Activated naive CD4-positive, alpha-beta T cell treated with anti-CD3 and anti-CD28 coated beads, Interleukin-2, amount 10 ng/mL, durations not matched to agents 7 days and 5 days (primary cell): ENCODE data around the gene SHISA9.

ENCODE experiments used
- CTCF ChIA-PET: fragments of 350-600 bp; sonication (Branson Sonifier 250); formaldehyde crosslinking; loops from one replicate; lab custom pipeline; 2021; ENCODE audit warnings: antibody characterized with exemption; lab: Charles Lee
- DNase-seq: peaks from one replicate; pipeline ENCODE4 v3.0.0-alpha.2; 2020
- H3K27ac Mint-ChIP-seq: one replicate; pipeline ENCODE4 v1.8.0; 2021; ENCODE audit warnings: mild to moderate bottlenecking, moderate library complexity, mixed read lengths
- H3K27me3 Mint-ChIP-seq: one replicate; pipeline ENCODE4 v1.8.0; 2021; ENCODE audit warnings: mild to moderate bottlenecking, mixed read lengths
- H3K36me3 Mint-ChIP-seq: one replicate; pipeline ENCODE4 v1.8.0; 2021; ENCODE audit warnings: mixed read lengths
- H3K4me1 Mint-ChIP-seq: one replicate; pipeline ENCODE4 v1.8.0; 2021; ENCODE audit warnings: mixed read lengths
- H3K4me3 Mint-ChIP-seq: one replicate; pipeline ENCODE4 v1.8.0; 2021; ENCODE audit warnings: mild to moderate bottlenecking, moderate library complexity, mixed read lengths
- H3K9me3 Mint-ChIP-seq: one replicate; pipeline ENCODE4 v1.8.0; 2021; ENCODE audit warnings: mixed read lengths

The SHISA9 gene

DNA sequence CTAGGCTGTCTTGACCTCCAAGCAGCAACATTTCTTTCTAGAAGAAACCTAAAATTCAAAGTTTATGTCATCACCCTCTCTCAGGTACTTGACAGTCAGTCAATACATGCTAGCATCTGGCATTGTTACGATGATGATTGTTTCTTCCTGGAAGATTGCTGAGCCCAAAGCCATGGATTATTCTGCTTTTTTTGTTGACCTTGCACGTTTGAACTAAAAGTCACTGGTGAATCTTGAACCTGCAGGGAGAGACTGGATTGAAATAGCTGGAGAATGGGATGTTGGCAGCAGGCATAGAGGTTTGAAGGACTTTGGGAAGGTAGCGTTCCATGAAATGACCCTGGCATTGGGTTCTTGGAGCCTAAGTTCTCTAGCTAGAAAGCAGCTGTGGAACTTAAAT, 42.9 kb downstream of the SHISA9 start:
- Mint-ChIP-seq H3K9me3 (peaks cover 3% of the 10 kb centered on the region), H3K27ac (no peak overlapping the region), H3K4me3 (no peak overlapping the region), H3K27me3 (no peaks in the 10 kb centered on the region), H3K4me1 (no peaks in the 10 kb centered on the region), H3K36me3 (no peaks in the 10 kb centered on the region)
- CTCF ChIA-PET, result no interaction called here
- no peak for DNase-seq

DNA sequence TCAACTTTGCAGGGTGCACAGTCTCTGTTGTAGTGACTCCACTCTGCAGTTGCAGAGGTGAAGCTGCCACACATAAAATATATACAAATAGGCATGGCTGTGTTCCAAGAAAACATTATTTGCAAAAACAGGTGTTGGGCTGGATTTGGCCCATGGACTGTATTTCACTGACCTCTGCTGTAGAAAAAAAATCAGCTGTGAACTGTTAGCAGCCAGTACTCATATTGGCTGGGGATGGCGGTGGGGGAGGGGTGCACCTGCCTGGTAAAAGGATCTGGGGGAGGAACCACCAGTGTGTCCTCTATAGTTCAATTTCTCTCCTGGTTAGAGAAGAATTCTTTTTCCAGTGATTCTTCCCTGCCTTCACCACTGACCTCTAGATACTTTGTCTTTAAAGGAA, 50.0 kb downstream of the SHISA9 start:
- Mint-ChIP-seq H3K4me3 (no peak overlapping the region), H3K27me3 (no peaks in the 10 kb centered on the region), H3K9me3 (no peaks in the 10 kb centered on the region), H3K4me1 (no peaks in the 10 kb centered on the region), H3K36me3 (no peaks in the 10 kb centered on the region), H3K27ac (no peak overlapping the region)
- CTCF ChIA-PET, result no interaction called here
- no peak for DNase-seq

DNA sequence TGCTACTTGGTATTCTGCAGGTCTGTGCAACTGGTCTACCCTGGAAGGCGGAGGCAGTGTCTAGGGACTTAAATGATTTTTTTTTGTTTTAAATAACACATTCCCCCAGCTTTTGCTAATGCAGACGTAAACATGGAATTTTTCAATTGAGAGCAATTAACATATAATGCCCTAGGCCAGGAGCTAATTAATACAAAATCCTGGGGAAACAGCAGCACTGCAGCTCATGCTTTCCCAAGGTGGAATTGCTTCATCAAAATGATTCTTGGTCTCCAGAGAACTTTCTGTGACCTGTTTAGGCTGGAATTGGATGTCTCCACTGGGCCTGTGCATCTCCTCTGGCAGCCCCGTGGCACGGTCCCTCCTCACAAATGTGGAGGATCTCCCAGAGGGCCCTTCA, 50.6 kb downstream of the SHISA9 start:
- no peaks in the 10 kb centered on the region for H3K4me1 Mint-ChIP-seq
- CTCF ChIA-PET, result no interaction called here
- no peaks in the 10 kb centered on the region for H3K27me3 Mint-ChIP-seq
- H3K9me3 Mint-ChIP-seq, result no peaks in the 10 kb centered on the region
- DNase-seq, result no peak
- H3K27ac Mint-ChIP-seq, result no peak overlapping the region
- H3K36me3 Mint-ChIP-seq, result no peaks in the 10 kb centered on the region
- H3K4me3 Mint-ChIP-seq, result no peak overlapping the region

DNA sequence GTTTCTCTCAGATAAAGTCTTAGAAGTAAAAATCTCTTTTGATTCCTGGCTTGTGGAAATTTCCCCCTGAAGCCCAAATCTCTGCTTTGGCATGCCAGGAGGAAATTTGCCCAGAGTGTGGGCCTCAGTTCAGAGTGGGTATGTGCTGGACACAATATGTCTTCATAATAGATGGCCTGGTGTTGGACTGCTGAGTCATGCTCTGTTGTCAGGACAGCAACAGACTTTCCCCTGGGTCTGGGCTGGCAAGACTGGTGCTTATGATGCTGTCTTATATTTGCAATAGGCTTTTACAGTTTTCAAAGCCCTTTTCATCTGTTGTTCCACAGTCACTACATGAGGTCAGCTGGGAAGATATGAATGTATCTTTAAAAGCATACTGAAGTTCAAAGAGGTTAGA, 57.0 kb downstream of the SHISA9 start:
- Mint-ChIP-seq H3K4me3 (no peak overlapping the region), H3K9me3 (peaks cover 3% of the 10 kb centered on the region), H3K27me3 (no peaks in the 10 kb centered on the region), H3K4me1 (no peaks in the 10 kb centered on the region), H3K27ac (no peak overlapping the region), H3K36me3 (no peaks in the 10 kb centered on the region)
- no peak for DNase-seq
- CTCF ChIA-PET, result no interaction called here

DNA sequence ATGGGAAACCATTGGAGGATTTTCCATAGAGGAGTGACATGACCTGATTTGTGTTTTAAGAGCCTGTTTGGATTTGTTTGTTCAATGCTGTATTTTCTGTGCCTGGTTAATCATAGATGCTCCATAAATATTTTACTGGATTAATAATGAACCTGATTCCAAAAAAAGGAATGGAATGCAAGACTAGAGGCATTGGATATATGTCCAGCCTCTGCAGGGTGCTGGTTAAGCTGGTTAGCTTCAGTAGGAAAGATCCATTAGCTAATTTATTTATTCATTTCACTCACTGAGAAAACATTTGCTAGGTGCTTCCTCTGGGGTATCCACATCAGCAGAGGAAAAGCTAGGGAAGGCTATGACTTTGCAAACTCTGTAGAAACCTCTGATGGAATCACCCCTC, 57.7 kb downstream of the SHISA9 start:
- no peak for DNase-seq
- no peaks in the 10 kb centered on the region for H3K27me3 Mint-ChIP-seq
- CTCF ChIA-PET, result no interaction called here
- no peaks in the 10 kb centered on the region for H3K4me1 Mint-ChIP-seq
- peaks cover 3% of the 10 kb centered on the region for H3K9me3 Mint-ChIP-seq
- no peaks in the 10 kb centered on the region for H3K36me3 Mint-ChIP-seq
- no peak overlapping the region for H3K27ac Mint-ChIP-seq
- H3K4me3 Mint-ChIP-seq, result no peak overlapping the region

DNA sequence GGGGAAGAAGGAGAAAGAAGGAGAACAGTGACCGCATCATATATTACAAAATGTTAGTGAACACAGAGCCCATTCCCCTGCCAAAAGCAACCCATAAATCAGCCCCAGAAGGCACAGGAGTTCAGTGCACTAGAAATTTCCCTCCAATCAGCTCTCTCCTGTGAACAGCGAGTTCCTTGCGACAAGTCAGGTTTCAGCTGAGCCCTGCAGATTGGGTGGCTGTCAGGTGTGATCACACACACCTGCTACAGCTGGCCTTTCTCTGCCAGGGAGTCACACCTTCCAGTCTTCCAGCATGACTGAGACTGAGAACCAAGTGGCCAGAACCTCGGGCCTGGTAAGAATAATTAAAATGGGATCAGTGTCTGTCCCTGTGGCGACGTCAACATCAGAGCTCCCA, 60.2 kb downstream of the SHISA9 start:
- DNase-seq, result no peak
- no peaks in the 10 kb centered on the region for H3K27me3 Mint-ChIP-seq
- peaks cover 3% of the 10 kb centered on the region for H3K9me3 Mint-ChIP-seq
- no peak overlapping the region for H3K4me3 Mint-ChIP-seq
- H3K27ac Mint-ChIP-seq, result no peak overlapping the region
- CTCF ChIA-PET, result no interaction called here
- no peaks in the 10 kb centered on the region for H3K4me1 Mint-ChIP-seq
- H3K36me3 Mint-ChIP-seq, result no peaks in the 10 kb centered on the region

DNA sequence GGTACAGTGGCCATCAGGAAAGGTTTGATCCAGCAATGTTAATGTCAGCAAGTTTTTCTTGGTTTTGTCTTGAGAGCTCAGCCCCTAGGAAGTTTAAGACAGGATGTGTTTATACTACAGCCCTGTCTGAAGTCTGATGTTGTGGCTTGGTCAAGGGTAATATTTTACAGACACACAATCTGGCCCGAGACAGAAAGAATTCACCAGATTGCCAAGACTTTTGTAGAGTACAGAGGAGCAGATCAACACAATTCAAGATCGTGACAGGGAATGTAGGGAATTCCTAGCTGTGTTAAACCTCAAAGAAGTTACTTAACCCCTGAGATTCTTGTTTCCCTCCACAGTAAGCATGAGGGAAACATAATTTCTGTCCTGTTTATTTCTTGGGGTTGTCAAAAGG, 63.1 kb downstream of the SHISA9 start:
- H3K27ac Mint-ChIP-seq, result no peak overlapping the region
- H3K36me3 Mint-ChIP-seq, result no peaks in the 10 kb centered on the region
- CTCF ChIA-PET, result no interaction called here
- no peak overlapping the region for H3K4me3 Mint-ChIP-seq
- H3K4me1 Mint-ChIP-seq, result no peaks in the 10 kb centered on the region
- H3K27me3 Mint-ChIP-seq, result no peaks in the 10 kb centered on the region
- DNase-seq, result no peak
- H3K9me3 Mint-ChIP-seq, result no peaks in the 10 kb centered on the region

DNA sequence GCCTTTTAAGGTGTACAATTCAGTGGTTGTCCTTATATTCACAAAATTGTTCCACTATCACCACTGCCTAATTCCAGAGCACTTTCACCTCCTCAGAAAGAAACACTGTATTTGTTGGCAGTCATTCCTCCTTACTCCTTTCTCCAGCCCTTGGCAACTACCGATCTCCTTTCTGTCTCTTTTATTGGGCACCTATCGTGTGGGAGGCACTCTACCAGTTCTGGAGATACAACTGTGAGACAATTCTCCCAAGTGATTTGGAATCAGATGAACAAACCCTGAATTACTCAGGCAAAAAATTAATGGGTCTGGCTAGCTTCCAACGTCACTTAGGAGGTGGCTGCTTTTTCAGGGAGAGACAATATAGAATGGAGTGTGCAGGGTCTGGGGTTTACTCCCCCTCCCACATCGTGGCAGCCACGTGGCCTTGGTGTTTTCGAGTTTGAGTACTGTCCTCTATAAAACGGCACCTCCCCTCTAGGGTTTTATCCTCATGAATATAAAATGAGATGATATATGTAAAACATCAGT, 63.9 kb downstream of the SHISA9 start:
- Mint-ChIP-seq H3K9me3 (no peaks in the 10 kb centered on the region), H3K36me3 (no peaks in the 10 kb centered on the region), H3K4me3 (no peak overlapping the region), H3K27ac (no peak overlapping the region), H3K27me3 (no peaks in the 10 kb centered on the region), H3K4me1 (no peaks in the 10 kb centered on the region)
- DNase-seq, result no peak
- CTCF ChIA-PET, result no interaction called here

DNA sequence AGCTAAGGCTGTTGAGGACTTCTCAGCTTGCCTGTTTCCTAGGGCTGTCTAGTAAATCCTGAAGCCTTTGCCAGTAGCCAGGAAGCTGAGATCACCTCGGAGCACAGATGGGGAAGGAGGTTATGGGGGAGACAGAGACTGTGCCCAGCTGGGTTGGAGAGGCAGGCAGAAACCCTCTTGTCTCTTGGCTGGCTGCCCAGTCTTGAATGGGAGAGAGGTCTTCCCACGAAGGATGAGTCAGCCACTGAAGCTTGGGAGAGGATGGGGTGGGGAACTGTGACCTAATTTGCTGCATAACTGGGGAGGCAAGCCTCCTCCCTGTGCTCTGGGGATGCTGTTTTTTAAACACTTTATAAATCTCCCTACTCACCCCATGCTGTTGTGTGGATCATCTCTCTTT, 69.8 kb downstream of the SHISA9 start:
- DNase-seq, result no peak
- no peak overlapping the region for H3K4me3 Mint-ChIP-seq
- CTCF ChIA-PET, result no interaction called here

DNA sequence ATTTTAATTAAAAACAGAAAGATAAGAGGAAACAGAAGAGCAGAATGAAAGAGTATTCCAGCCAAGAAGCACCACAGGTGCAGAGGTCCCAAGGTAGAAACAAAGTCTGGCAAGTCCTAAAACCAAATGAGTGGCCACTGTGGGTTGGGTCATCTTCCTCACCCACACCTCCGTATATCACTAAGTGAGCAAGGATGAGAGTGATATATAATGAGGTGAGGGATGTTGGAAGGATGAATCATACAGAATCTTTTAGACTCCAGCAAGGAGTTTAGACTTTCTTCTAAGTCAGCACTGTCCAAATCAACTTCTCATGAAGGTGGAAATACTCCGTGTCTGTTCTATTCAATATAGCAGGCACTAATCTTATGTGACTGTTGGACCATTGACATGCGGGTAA, 70.8 kb downstream of the SHISA9 start:
- Mint-ChIP-seq H3K27me3 (no peaks in the 10 kb centered on the region), H3K36me3 (no peaks in the 10 kb centered on the region), H3K9me3 (peaks cover 3% of the 10 kb centered on the region), H3K4me1 (no peaks in the 10 kb centered on the region), H3K4me3 (no peak overlapping the region), H3K27ac (no peak overlapping the region)
- no peak for DNase-seq
- CTCF ChIA-PET, result no interaction called here

More for the DNA sequence above, 69.8 kb downstream of the SHISA9 start:
- Mint-ChIP-seq H3K9me3 (no peaks in the 10 kb centered on the region), H3K4me1 (no peaks in the 10 kb centered on the region), H3K27me3 (no peaks in the 10 kb centered on the region), H3K36me3 (no peaks in the 10 kb centered on the region), H3K27ac (no peak overlapping the region)

DNA sequence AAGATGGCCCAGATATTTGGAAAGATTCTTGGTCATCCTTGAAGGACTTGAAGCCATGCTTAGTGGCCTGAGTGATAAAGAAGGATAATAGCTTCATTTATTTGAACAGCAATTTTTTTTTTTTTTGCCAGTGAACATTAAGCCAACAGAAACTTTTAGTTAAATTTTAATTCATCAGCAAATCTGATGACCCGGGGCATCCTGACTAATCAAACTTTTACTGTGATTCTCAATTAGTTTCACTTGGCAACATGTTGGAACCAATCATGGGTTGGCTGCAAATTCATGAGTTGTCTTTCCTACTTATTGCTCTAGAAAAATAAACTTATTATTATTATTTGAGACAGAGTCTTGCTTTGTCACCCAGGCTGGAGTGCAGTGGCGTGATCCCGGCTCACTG, 74.4 kb downstream of the SHISA9 start:
- no peak overlapping the region for H3K4me3 Mint-ChIP-seq
- CTCF ChIA-PET, result no interaction called here
- H3K27me3 Mint-ChIP-seq, result no peaks in the 10 kb centered on the region
- no peak overlapping the region for H3K27ac Mint-ChIP-seq
- no peaks in the 10 kb centered on the region for H3K4me1 Mint-ChIP-seq
- H3K9me3 Mint-ChIP-seq, result peaks cover 3% of the 10 kb centered on the region
- no peak for DNase-seq
- no peaks in the 10 kb centered on the region for H3K36me3 Mint-ChIP-seq

DNA sequence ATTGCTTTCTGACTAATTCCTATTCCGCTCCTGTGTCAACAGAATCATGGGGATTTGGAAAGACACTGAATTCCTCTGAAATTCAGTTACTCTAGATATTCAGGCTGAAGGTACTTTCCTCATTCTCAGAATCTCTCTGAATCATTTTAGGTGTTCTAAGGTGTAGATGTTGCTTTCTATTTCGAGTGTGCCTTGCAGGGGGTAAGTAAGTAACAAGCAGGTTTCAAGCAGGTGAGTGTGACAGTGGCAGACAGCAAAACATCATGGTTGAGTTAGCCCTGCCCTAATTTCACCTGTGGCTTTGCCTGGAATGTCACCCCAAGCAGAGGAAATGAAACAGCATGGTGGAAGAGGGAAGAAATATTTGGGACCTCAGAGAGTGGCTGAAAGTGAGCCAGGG, 75.1 kb downstream of the SHISA9 start:
- CTCF ChIA-PET, result no interaction called here

DNA sequence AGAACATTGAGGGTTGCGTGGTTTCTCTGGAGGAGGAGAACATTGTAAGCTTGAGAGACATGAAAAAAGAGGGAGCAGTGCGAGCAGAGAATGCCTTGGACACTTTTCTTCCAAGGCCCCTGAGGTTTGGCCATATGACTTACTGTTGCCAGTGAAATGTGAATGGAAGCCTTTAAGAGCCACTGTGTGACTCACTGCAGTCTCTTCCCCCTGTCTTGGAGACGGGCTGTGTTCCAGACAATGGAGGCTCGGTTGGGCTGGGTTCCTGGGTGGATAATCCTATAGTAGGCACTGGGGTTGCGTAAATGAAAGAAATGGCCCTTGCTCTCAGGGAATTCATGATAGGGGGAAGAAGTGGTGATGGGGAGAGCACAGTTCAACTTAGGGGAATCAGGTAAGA, 75.5 kb downstream of the SHISA9 start:
- H3K4me1 Mint-ChIP-seq, result no peaks in the 10 kb centered on the region
- DNase-seq, result no peak
- no peaks in the 10 kb centered on the region for H3K27me3 Mint-ChIP-seq
- CTCF ChIA-PET, result no interaction called here
- H3K36me3 Mint-ChIP-seq, result no peaks in the 10 kb centered on the region
- H3K4me3 Mint-ChIP-seq, result no peak overlapping the region
- H3K27ac Mint-ChIP-seq, result no peak overlapping the region
- peaks cover 3% of the 10 kb centered on the region for H3K9me3 Mint-ChIP-seq

More for the DNA sequence above, 75.1 kb downstream of the SHISA9 start:
- Mint-ChIP-seq H3K27me3 (no peaks in the 10 kb centered on the region), H3K4me3 (no peak overlapping the region), H3K4me1 (no peaks in the 10 kb centered on the region), H3K36me3 (no peaks in the 10 kb centered on the region), H3K9me3 (peaks cover 3% of the 10 kb centered on the region), H3K27ac (no peak overlapping the region)
- DNase-seq, result no peak

DNA sequence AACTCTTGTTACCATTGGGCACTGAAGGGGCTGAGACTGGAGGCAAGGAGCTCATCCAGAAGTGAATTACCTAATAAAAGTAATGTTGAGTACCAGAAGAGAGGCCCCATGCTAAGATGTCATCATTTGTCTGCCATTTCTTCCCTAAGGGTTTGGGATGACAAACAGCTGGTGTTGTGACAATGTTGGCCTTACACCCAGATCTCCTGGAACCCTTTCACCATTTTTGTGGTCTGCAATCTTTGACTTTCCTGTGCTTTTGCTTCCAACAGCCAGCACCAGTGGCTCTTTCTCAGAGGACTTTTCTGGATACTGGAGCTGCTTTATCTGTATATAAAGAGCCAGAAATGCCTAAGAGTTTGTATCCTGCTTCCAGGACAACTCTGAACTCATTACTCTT, 84.1 kb downstream of the SHISA9 start:
- Mint-ChIP-seq H3K4me1 (no peaks in the 10 kb centered on the region), H3K27me3 (no peaks in the 10 kb centered on the region), H3K9me3 (peaks cover 3% of the 10 kb centered on the region), H3K36me3 (no peaks in the 10 kb centered on the region), H3K4me3 (no peak overlapping the region), H3K27ac (no peak overlapping the region)
- DNase-seq, result no peak
- CTCF ChIA-PET, result no interaction called here

DNA sequence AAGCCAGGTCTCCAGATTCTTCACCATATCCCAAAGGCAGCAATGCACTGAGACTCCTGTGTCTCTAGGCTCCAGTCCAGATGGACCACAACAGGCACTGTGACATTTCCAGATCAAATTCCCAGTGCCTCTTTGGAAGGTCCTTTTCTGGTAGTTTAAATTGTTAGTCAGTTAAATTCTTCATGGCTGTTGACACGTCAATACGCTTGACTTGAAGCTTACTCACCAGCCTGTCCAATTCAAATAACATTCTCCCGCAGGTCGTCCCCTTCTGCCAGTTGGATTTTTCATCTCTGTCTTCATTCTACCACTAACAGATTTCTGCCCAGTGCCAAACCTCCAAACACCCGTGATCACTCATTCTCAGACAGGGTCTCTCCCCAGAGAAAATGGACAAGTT, 86.7 kb downstream of the SHISA9 start:
- H3K27ac Mint-ChIP-seq, result no peak overlapping the region
- H3K36me3 Mint-ChIP-seq, result no peaks in the 10 kb centered on the region
- H3K9me3 Mint-ChIP-seq, result no peaks in the 10 kb centered on the region
- no peaks in the 10 kb centered on the region for H3K4me1 Mint-ChIP-seq
- DNase-seq, result no peak
- H3K4me3 Mint-ChIP-seq, result no peak overlapping the region
- CTCF ChIA-PET, result no interaction called here
- H3K27me3 Mint-ChIP-seq, result no peaks in the 10 kb centered on the region

DNA sequence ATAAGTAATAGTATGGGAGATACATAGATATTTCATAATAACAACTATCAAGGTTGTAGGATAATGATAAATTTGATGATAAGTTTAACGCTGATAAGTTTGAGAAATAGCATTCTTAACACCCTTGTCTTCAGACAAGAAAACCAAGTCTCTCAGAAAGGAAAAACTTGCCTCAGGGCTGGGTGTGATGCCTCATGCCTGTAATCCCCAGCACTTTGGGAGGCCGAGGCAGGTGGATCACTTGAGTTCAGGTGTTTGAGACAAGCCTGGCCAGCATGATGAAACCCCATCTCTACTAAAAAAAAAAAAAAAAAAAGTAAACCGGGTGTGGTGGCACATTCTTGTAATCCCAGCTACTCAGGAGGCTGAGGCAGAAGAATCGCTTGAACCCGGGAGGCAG, 90.7 kb downstream of the SHISA9 start:
- H3K27ac Mint-ChIP-seq, result no peak overlapping the region
- H3K4me3 Mint-ChIP-seq, result no peak overlapping the region
- CTCF ChIA-PET, result no interaction called here
- H3K27me3 Mint-ChIP-seq, result no peaks in the 10 kb centered on the region
- no peaks in the 10 kb centered on the region for H3K36me3 Mint-ChIP-seq
- H3K9me3 Mint-ChIP-seq, result no peaks in the 10 kb centered on the region
- no peak for DNase-seq
- no peaks in the 10 kb centered on the region for H3K4me1 Mint-ChIP-seq
